T47D (cell line): ENCODE results near the gene TTC5.
A peak's percentile ranks its signal among the peaks of the same experiment; 100 is the strongest.
"Not testable (repeated sequence)": the region's sequence is repeated elsewhere in the genome, so short reads cannot be mapped to it uniquely, and the experiment has no call there.

Experiments used
- DNase-seq, 2 experiments: peaks; one replicate each; pipeline versions ENCODE4 v3.0.0 to v3.0.0-alpha.2; 2011 to 2012; ENCODE audit warnings: low read depth in 1 of 2, low spot score in 1 of 2
- JUND ChIP-seq: IDR thresholded peaks from 2 replicates; pipeline ENCODE4 v1.6.1; 2012; ENCODE audit warnings: low read depth
- in situ Hi-C: cut with HindIII; loops from 2 replicates; pipeline ENCODE4 v1.10.0; 2016; ENCODE audit warnings: low sequenced_read_pairs, low pct_unique_long_range_greater_than_20kb

Gene TTC5

GRCh38 chr14:20332431-20332787 is 26.7 kb upstream of the TTC5 start:
- no peak for TF ChIP-seq JUND
- no peak for DNase-seq
- in situ Hi-C loops = no loop called here

DNA sequence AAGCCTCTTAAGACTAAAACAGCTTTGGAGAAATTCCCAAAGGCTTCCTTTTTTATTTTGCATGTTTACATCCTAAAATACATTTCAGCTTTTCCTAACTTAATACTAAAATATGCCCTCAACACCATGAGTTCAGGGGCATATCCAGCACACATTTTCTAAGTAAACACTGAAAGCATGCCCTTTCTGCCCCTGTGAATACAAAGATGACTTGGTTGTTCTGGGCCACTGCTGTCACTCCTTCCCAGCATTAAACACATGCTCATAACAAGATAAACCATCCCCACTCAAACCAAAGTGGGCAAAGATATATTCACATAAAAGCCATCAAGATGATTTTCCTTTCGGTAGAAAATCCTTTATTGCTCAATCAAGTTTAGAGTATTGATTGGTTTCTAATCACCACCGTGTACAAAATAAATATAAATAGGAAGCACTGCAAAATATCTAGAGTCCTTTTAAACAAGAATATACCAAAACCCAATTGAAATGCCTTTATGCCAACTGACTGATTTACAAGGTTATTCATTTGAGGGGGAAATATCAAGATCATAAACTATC is 25.4 kb upstream of the TTC5 start:
- TF ChIP-seq JUND = no peak
- DNase-seq = no peak
- in situ Hi-C loops = no loop called here

GRCh38 chr14:20329355-20329754 is 23.6 kb upstream of the TTC5 start:
- DNase-seq = no peak
- no peak for TF ChIP-seq JUND
- in situ Hi-C loops = no loop called here

- in situ Hi-C loops = no loop called here
- no peak for TF ChIP-seq JUND
- no peak for DNase-seq
Observed at GRCh38 chr14:20328705-20329104, 23.0 kb upstream of the TTC5 start.

GRCh38 chr14:20327005-20327869 is 21.5 kb upstream of the TTC5 start:
- in situ Hi-C loops = no loop called here
- DNase-seq = peak; percentile 25 to 56

DNA sequence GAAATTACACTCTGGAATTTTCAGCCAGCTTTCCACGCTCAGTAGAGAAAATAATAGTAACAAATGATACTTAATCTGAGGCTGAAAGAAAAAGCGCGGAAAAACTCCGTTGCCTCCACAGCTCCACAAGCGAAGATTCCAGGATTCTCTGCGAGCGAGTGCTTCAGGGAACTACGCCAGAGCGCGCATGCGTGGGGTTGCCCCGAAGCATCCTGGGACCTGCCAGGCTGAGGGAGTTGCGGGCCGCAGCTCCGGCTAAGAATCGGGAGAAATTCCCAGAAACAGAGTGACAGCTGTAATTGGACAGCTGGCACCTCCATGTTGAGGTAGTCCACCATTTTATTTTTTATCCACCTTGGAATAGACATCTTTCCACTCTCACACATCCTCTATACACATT is 12.0 kb upstream of the TTC5 start:
- TF ChIP-seq JUND = no peak
- in situ Hi-C loops = no loop called here
- DNase-seq = no peak

More at GRCh38 chr14:20327005-20327869, 21.5 kb upstream of the TTC5 start:
- no peak for TF ChIP-seq JUND

GRCh38 chr14:20314026-20314425 is 8.3 kb upstream of the TTC5 start:
- in situ Hi-C loops = no loop called here
- no peak for DNase-seq
- no peak for TF ChIP-seq JUND

DNA sequence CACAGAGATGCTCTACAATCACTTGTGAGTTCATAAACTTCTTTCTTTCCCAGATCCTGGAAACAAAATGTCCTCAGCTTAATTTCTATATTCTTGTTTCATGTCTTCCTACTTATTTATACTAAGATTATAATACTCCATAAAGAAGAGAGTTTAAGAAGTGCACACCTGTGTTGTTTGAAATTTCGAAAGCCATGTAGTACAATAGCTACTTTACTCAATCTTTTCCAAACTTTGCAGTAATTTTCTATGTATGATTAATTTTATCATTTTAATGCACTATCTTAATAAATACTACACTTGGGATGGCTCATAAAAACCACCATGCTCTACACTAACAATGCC is 300 bp upstream of the TTC5 start:
- in situ Hi-C loops = no loop called here
- TF ChIP-seq JUND = no peak
- DNase-seq = no peak

DNA sequence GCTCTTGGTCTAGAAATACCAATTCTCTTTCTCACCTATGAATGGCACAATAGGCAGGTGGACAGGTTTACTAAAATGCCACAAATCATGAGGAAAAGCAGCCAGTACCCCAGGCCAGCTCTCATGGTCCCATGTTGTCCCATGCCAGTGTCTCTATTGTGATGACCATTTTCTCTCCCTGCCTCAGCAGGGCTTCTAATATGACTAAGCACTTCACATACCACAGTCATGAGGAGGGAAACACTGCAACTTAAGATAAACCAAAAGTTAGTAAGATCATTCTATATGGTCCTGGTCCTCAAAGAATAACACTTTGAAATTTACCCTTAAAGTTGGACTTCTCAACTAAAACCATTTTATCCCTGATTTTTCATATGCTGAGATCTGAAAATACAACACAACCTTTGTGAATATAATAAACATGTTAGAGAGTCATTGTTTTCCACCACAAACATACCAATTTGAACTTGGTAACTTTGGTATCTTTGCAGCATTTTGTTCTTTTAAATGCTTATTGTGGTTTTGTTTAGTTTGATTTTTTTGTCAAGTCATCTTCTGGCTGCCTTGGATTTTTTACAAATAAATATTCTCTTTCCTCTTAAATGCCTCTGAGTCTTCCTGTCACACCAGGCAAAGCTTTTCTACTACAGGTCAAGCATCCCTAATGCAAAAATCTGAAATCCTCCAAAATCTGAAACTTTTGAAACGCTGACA is 3.6 kb downstream of the TTC5 start:
- no peak for DNase-seq
- no peak for TF ChIP-seq JUND
- in situ Hi-C loops = no loop called here

DNA sequence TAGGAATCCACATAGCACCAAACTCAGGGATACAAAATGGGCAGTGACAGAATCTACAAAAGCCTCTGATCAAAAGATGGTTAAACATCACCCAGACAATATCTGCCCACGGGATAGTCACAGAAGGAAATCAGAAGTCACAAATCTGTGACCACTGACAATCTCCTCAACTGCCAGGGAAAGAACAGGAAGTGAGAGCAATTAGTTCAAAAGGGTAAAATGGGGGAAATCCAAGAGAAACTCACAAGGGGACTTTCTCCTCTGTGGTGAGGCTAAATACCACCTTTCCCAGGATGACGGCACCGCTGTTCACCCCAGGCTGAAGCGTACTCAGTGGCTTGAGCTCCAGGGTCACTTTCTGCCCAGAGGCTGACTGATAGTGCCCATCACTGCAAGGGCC is 10.7 kb downstream of the TTC5 start:
- no peak for DNase-seq
- no peak for TF ChIP-seq JUND
- in situ Hi-C loops = no loop called here

DNA sequence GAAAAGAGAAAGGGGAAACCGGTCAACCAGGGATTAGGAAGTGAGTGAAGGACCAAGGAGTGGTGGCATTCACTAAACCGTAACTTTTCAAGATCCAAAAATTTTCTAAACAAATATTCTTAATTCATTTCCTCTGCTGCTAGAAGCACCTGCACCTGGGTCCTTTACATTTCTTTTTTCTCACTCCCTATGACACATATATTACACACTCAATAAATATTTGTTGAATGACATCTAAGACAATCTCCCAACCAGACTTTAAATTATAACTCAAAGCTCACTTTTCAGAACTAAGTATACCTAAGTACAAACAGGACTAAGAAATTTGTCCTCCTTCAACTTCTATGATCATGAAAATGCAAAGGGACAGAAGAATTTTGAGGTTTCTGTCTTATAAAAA is 11.1 kb downstream of the TTC5 start:
- no peak for DNase-seq
- in situ Hi-C loops = no loop called here
- no peak for TF ChIP-seq JUND

- in situ Hi-C loops, DNase-seq: not testable (repeated sequence)
Observed at GRCh38 chr14:20281998-20282397, 23.8 kb downstream of the TTC5 start.

GRCh38 chr14:20280265-20280664 is 25.5 kb downstream of the TTC5 start:
- DNase-seq, in situ Hi-C loops: not testable (repeated sequence)
